Measurements from ENCODE around the gene BBX.

- TF ChIP-seq, protein P1, sequence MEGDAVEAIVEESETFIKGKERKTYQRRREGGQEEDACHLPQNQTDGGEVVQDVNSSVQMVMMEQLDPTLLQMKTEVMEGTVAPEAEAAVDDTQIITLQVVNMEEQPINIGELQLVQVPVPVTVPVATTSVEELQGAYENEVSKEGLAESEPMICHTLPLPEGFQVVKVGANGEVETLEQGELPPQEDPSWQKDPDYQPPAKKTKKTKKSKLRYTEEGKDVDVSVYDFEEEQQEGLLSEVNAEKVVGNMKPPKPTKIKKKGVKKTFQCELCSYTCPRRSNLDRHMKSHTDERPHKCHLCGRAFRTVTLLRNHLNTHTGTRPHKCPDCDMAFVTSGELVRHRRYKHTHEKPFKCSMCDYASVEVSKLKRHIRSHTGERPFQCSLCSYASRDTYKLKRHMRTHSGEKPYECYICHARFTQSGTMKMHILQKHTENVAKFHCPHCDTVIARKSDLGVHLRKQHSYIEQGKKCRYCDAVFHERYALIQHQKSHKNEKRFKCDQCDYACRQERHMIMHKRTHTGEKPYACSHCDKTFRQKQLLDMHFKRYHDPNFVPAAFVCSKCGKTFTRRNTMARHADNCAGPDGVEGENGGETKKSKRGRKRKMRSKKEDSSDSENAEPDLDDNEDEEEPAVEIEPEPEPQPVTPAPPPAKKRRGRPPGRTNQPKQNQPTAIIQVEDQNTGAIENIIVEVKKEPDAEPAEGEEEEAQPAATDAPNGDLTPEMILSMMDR (conservative IDR thresholded peaks at IDR 0.05; ENCODE audit: low read depth, low read length), result no peak
- TF ChIP-seq POLR2A (IDR thresholded peaks at IDR 0.05; ENCODE audit: low read depth, low read length) (no peak), NFE2L2 (IDR thresholded peaks at IDR 0.05; ENCODE audit: low read depth, low read length) (no peak), RFX5 (IDR thresholded peaks at IDR 0.05; ENCODE audit: low read depth, low read length) (no peak), RAD21 (IDR thresholded peaks at IDR 0.05; ENCODE audit: low read length) (no peak), MAFK (IDR thresholded peaks at IDR 0.05; ENCODE audit: low read depth, low read length) (peak; percentile 59), RCOR1 (IDR thresholded peaks at IDR 0.05; ENCODE audit: insufficient replicate concordance, low read length) (no peak), MAZ (IDR thresholded peaks at IDR 0.05; ENCODE audit: borderline replicate concordance, low read depth, low read length) (no peak)
Measured at GRCh38 chr3:107654218-107654617, 131.5 kb downstream of the BBX start.

All from IMR-90 (cell line).